GM13976 (cell line): Measurements from ENCODE around the gene FHOD3.

Experiments
- DNase-seq: peaks from one replicate; pipeline ENCODE4 v3.0.0; 2012; ENCODE audit warnings: low spot score
- in situ Hi-C: fragments of 300-500 bp; cut with MboI; formaldehyde crosslinking; loops from one replicate; pipeline ENCODE4 v1.12.0; 2022; ENCODE audit warnings: low sequenced_read_pairs, mixed read lengths, inconsistent platforms; ENCODE audit not compliant: unreplicated experiment
- TF ChIP-seq, protein P1 (sequence below): IDR thresholded peaks from 2 replicates; pipeline ENCODE4 v1.5.1; 2012; ENCODE audit warnings: borderline replicate concordance, mild to moderate bottlenecking; ENCODE audit not compliant: insufficient read depth; ENCODE audit errors: extremely low read depth, missing control alignments, control extremely low read depth

FHOD3 gene

GRCh38 chr18:36695806-36696205 lies 398.3 kb downstream of the FHOD3 start:
- in situ Hi-C loops = no loop called here

DNA sequence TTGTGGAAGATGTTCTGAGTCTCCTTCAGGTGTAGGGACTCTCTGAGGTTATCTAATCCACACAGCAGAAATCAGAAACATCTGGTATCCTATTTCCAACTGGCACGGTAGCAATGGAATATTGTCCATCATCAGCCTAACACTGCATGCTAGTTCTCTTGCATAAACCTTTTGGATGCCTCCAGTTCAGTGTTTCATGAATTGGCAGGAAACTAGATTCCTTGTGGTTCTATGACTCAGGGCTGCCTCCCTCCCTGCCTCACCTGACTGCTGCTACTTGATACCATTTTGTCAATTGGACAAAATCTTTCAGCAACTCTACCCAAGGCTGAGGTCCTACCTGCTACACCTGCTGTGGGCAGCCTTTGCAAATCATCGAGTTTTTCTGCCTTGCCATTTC lies 400.4 kb downstream of the FHOD3 start:
- in situ Hi-C loops = no loop called here
- no peak for DNase-seq
- TF ChIP-seq, protein P1, sequence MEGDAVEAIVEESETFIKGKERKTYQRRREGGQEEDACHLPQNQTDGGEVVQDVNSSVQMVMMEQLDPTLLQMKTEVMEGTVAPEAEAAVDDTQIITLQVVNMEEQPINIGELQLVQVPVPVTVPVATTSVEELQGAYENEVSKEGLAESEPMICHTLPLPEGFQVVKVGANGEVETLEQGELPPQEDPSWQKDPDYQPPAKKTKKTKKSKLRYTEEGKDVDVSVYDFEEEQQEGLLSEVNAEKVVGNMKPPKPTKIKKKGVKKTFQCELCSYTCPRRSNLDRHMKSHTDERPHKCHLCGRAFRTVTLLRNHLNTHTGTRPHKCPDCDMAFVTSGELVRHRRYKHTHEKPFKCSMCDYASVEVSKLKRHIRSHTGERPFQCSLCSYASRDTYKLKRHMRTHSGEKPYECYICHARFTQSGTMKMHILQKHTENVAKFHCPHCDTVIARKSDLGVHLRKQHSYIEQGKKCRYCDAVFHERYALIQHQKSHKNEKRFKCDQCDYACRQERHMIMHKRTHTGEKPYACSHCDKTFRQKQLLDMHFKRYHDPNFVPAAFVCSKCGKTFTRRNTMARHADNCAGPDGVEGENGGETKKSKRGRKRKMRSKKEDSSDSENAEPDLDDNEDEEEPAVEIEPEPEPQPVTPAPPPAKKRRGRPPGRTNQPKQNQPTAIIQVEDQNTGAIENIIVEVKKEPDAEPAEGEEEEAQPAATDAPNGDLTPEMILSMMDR = no peak

More at GRCh38 chr18:36695806-36696205, 398.3 kb downstream of the FHOD3 start:
- no peak for DNase-seq
- TF ChIP-seq, protein P1 = no peak

DNA sequence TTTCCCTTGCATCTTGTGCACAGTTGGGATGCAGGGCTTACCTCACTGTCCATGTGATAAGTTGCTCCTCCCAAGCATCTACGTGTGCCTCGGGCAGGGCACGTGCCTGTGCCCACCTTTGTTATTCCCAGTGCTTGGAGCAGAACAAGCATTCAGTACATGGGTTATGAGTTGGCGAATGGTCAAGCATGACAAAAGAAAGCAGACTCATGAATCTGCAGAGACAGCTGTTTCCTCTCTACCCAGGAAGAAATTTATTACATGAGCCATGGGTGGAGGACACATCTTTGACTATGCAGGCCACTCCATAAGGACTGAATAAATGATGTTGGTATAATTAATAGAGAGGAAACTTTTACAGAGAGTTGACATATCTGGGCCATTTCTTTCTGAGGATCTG lies 403.4 kb downstream of the FHOD3 start:
- in situ Hi-C loops = no loop called here
- TF ChIP-seq, protein P1 = no peak
- DNase-seq = no peak

- DNase-seq = no peak
- in situ Hi-C loops = no loop called here
Observed at GRCh38 chr18:36702401-36703013, 405.0 kb downstream of the FHOD3 start.

GRCh38 chr18:36704156-36704555 lies 406.6 kb downstream of the FHOD3 start:
- in situ Hi-C loops = no loop called here
- TF ChIP-seq, protein P1 = no peak
- DNase-seq = no peak

More at GRCh38 chr18:36702401-36703013, 405.0 kb downstream of the FHOD3 start:
- TF ChIP-seq, protein P1 = no peak

- in situ Hi-C loops = no loop called here
- TF ChIP-seq, protein P1 = no peak
- DNase-seq = no peak
Observed at GRCh38 chr18:36706134-36706881, 408.8 kb downstream of the FHOD3 start.
